B cell (primary cell): ENCODE measurements around the gene HPS3. TPM values are rescaled to one million over a fixed set of nuclear protein-coding genes. Genes with fewer than 3 reads are reported as not detected.

Experiments used
- ATAC-seq: fragments of 200-7000 bp; cut with Tn5 transposase; one replicate; pipeline ENCODE4 v1.10.0; 2021; ENCODE audit warnings: low read depth, mild to moderate bottlenecking, moderate number of reproducible peaks, moderate library complexity
- CTCF ChIA-PET: fragments of 350-600 bp; sonication (Branson Sonifier 250); formaldehyde crosslinking; loops from one replicate; lab custom pipeline; 2021; ENCODE audit warnings: antibody characterized with exemption, inconsistent platforms; lab: Charles Lee
- POLR2A ChIA-PET: fragments of 350-600 bp; sonication (Branson Sonifier 250); formaldehyde crosslinking; loops from one replicate; lab custom pipeline; 2021; ENCODE audit warnings: antibody characterized with exemption; lab: Charles Lee
- DNase-seq: peaks from one replicate; pipeline ENCODE4 v3.0.0; 2013
- H2AFZ ChIP-seq: 2 replicates; pipeline ENCODE4 v1.6.1; 2012; ENCODE audit warnings: mild to moderate bottlenecking, low read depth, low read length; ENCODE audit not compliant: insufficient read depth, poor library complexity, severe bottlenecking
- H3K27ac ChIP-seq, 2 donors: 1 replicate in 1 of 2; 2 replicates in 1 of 2; pipeline ENCODE4 v1.5.1; 2012 to 2013; ENCODE audit warnings: low read length in 2 of 2, mild to moderate bottlenecking in 2 of 2, moderate library complexity in 1 of 2
- H3K27me3 ChIP-seq, 4 experiments: fragments of 200-600 bp in 1 of 4; sonication (generic) in 1 of 4; replicated peaks in 1 of 4; 1 replicate in 2 of 4; 2 replicates in 2 of 4; pipeline versions ENCODE4 v1.6.1 to v1.7.0; 2013 to 2016; ENCODE audit warnings: low read length in 3 of 4, mild to moderate bottlenecking in 2 of 4, mixed read lengths in 1 of 4, moderate library complexity in 1 of 4; ENCODE audit not compliant: insufficient read depth in 4 of 4, control insufficient read depth in 3 of 4; ENCODE audit errors: control extremely low read depth in 1 of 4
- H3K36me3 ChIP-seq, 2 experiments: replicated peaks in 1 of 2; 1 replicate in 1 of 2; 2 replicates in 1 of 2; pipeline versions ENCODE4 v1.6.1 to v1.7.1; 2013; ENCODE audit warnings: low read length in 1 of 2; ENCODE audit not compliant: insufficient read depth in 2 of 2, control insufficient read depth in 1 of 2; ENCODE audit errors: control extremely low read depth in 1 of 2, extremely low read depth in 1 of 2
- H3K4me1 ChIP-seq, 2 donors: fragments of 200-600 bp in 1 of 2; sonication (generic) in 1 of 2; 1 replicate in 1 of 2; 2 replicates in 1 of 2; pipeline versions ENCODE4 v1.5.1 to v1.6.1; 2013 to 2017; ENCODE audit warnings: low read length in 2 of 2; ENCODE audit not compliant: control insufficient read depth in 2 of 2, insufficient read depth in 2 of 2
- H3K4me2 ChIP-seq: replicated peaks from 2 replicates; pipeline ENCODE3; 2012; ENCODE audit warnings: mild to moderate bottlenecking, low read depth, low read length; ENCODE audit not compliant: poor library complexity, severe bottlenecking
- H3K4me3 ChIP-seq, 5 experiments: fragments of 200-600 bp in 1 of 5; sonication (generic) in 1 of 5; 1 replicate in 3 of 5; 2 replicates in 2 of 5; pipeline versions ENCODE4 v1.5.1 to v1.7.0; 2011 to 2016; ENCODE audit warnings: low read length in 4 of 5, mild to moderate bottlenecking in 4 of 5, low read depth in 2 of 5, control low read depth in 1 of 5, moderate library complexity in 1 of 5; ENCODE audit not compliant: insufficient read depth in 1 of 5; ENCODE audit errors: control extremely low read depth in 1 of 5, extremely low read depth in 1 of 5
- H3K79me2 ChIP-seq: fragments of 200-600 bp; sonication (generic); one replicate; pipeline ENCODE4 v1.6.0; 2016; ENCODE audit warnings: low read length; ENCODE audit not compliant: control insufficient read depth, insufficient read depth
- H3K9ac ChIP-seq: fragments of 200-600 bp; sonication (generic); 2 replicates; pipeline ENCODE4 v1.6.1; 2017; ENCODE audit warnings: mild to moderate bottlenecking, low read length, moderate library complexity
- H3K9me3 ChIP-seq, 3 donors: one replicate each; pipeline versions ENCODE4 v1.6.1 to v1.7.1; 2013; ENCODE audit warnings: low read length in 2 of 3; ENCODE audit not compliant: control insufficient read depth in 2 of 3, insufficient read depth in 1 of 3; ENCODE audit errors: control extremely low read depth in 1 of 3
- H4K20me1 ChIP-seq: 2 replicates; pipeline ENCODE4 v1.6.0; 2012; ENCODE audit warnings: mild to moderate bottlenecking, low read length; ENCODE audit not compliant: insufficient read depth, control insufficient read depth, poor library complexity, severe bottlenecking
- H3K27ac Mint-ChIP-seq: one replicate; pipeline ENCODE4 v1.8.0; 2021; ENCODE audit warnings: mixed read lengths
- H3K27me3 Mint-ChIP-seq: one replicate; pipeline ENCODE4 v1.8.0; 2021; ENCODE audit warnings: mixed read lengths
- H3K4me1 Mint-ChIP-seq: one replicate; pipeline ENCODE4 v1.8.0; 2021; ENCODE audit warnings: mixed read lengths
- H3K4me3 Mint-ChIP-seq: one replicate; pipeline ENCODE4 v1.8.0; 2021; ENCODE audit warnings: mixed read lengths
- H3K9me3 Mint-ChIP-seq: one replicate; pipeline ENCODE4 v1.8.0; 2022; ENCODE audit warnings: mixed read lengths; ENCODE audit not compliant: insufficient read depth
- EZH2 ChIP-seq: IDR thresholded peaks from 2 replicates; pipeline ENCODE4 v1.6.1; 2012; ENCODE audit warnings: borderline replicate concordance, low read depth, mild to moderate bottlenecking, moderate library complexity, low read length; ENCODE audit not compliant: insufficient read depth, poor library complexity, severe bottlenecking
- WGBS: methylation state at CpG from one replicate; pipeline ENCODE4 v1.1.5; 2013; ENCODE audit warnings: missing lambda C conversion rate; ENCODE audit not compliant: insufficient coverage; 5-methylcytosine and 5-hydroxymethylcytosine counted together
- intact Hi-C: fragments of 100-400 bp; cut with micrococcal nuclease; formaldehyde crosslinking; loops from one replicate; pipeline ENCODE4 v1.10.0; 2022
- polyA plus RNA-seq: library from polyadenylated mRNA; depleted of rRNA; stranded (reverse); fragments of >200 nt; gene quantifications from 2 replicates; pipeline ENCODE4 v1.2.3, GENCODE V29; 2012
- total RNA-seq, 2 donors: library from RNA; stranded (reverse); fragments of 120-200 nt in 1 of 2; gene quantifications; 1 replicate in 1 of 2; 2 replicates in 1 of 2; pipeline versions ENCODE4 v1.2.3 to v1.2.4, GENCODE V29; 2013 to 2022
- TF ChIP-seq, protein P1 (sequence below): fragments of 200-600 bp; IDR thresholded peaks from one replicate; pipeline ENCODE4 v1.8.0; 2022; ENCODE audit warnings: antibody characterized with exemption, mild to moderate bottlenecking

Gene HPS3
- total and polyA plus RNA-seq, 2 donors (not counting 1 experiment from before 2014, with no cell fraction given): 28.9 to 48.1 TPM

DNA sequence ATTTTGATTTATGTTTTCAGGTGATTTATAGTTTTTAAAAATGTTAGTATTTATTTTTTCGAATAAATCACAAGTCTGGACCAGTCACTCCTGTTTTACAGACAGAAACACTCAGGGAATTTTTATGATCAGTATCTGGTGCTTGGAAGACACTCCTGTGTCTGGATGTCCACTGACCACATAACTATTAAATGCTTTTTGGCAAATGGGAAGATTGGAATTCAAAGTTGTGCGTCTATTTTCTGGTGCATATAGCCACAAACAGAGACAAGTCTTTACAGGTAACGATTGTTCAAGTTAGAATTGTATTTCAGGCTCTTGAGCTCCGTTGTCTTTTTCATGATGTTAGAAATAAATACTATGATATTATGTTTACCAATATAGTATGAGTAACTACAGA is 80.0 kb downstream of the HPS3 start:
- H3K9ac ChIP-seq: no peak overlapping the region
- H3K9me3 ChIP-seq: no peaks in the 10 kb centered on the region
- Mint-ChIP-seq H3K4me3 (no peak overlapping the region), H3K9me3 (no peaks in the 10 kb centered on the region), H3K4me1 (peaks cover 5% of the 10 kb centered on the region), H3K27me3 (no peaks in the 10 kb centered on the region), H3K27ac (no peak overlapping the region)
- no peak overlapping the region for H3K4me2 ChIP-seq
- H3K36me3 ChIP-seq: no peaks in the 10 kb centered on the region
- intact Hi-C loops: no loop called here
- CTCF ChIA-PET: no interaction called here
- no CpG with 5 or more reads among the region's 4 CpGs for WGBS
- H4K20me1 ChIP-seq: no peaks in the 10 kb centered on the region
- TF ChIP-seq EZH2: no peak
- TF ChIP-seq, protein P1, sequence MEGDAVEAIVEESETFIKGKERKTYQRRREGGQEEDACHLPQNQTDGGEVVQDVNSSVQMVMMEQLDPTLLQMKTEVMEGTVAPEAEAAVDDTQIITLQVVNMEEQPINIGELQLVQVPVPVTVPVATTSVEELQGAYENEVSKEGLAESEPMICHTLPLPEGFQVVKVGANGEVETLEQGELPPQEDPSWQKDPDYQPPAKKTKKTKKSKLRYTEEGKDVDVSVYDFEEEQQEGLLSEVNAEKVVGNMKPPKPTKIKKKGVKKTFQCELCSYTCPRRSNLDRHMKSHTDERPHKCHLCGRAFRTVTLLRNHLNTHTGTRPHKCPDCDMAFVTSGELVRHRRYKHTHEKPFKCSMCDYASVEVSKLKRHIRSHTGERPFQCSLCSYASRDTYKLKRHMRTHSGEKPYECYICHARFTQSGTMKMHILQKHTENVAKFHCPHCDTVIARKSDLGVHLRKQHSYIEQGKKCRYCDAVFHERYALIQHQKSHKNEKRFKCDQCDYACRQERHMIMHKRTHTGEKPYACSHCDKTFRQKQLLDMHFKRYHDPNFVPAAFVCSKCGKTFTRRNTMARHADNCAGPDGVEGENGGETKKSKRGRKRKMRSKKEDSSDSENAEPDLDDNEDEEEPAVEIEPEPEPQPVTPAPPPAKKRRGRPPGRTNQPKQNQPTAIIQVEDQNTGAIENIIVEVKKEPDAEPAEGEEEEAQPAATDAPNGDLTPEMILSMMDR: no peak
- no peak for DNase-seq
- H3K27ac ChIP-seq: no peak overlapping the region
- H2AFZ ChIP-seq: no peak overlapping the region
- no peak overlapping the region for H3K4me3 ChIP-seq
- H3K4me1 ChIP-seq: peaks cover 2% of the 10 kb centered on the region in 2 donors
- no peak for ATAC-seq
- no peaks in the 10 kb centered on the region for H3K79me2 ChIP-seq
- no peaks in the 10 kb centered on the region for H3K27me3 ChIP-seq
- POLR2A ChIA-PET: no interaction called here

DNA sequence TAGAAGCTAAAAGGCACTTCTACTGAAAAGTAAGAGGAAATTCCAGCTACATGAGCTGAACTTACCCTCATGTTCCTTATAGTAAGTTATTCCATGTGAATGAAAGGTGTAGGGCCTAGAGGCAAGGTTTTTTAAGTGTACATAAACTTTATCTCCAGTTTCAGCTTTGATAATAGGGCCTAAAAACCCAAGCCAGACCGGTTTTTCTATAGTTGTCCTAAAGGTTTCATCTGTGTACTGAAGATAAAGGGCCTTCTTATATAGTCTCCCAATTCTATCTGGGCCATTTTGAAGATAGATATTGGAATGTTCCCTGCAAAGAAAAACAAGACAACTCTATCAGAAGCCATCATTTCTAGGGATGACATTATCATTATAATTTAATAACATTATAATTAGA is 82.9 kb downstream of the HPS3 start:
- POLR2A ChIA-PET: no interaction called here
- H3K79me2 ChIP-seq: no peaks in the 10 kb centered on the region
- H3K9me3 Mint-ChIP-seq: no peaks in the 10 kb centered on the region

More for the DNA sequence above, 82.9 kb downstream of the HPS3 start:
- H3K4me2 ChIP-seq: no peak overlapping the region
- no peaks in the 10 kb centered on the region for H3K4me1 Mint-ChIP-seq
- no peak overlapping the region for H3K9ac ChIP-seq
- no peak overlapping the region for H3K4me3 Mint-ChIP-seq
- H3K36me3 ChIP-seq: no peaks in the 10 kb centered on the region
- H4K20me1 ChIP-seq: no peaks in the 10 kb centered on the region
- H3K4me1 ChIP-seq: no peaks in the 10 kb centered on the region
- no peak for TF ChIP-seq EZH2
- TF ChIP-seq, protein P1: no peak
- DNase-seq: no peak
- no peaks in the 10 kb centered on the region for H3K9me3 ChIP-seq
- intact Hi-C loops: no loop called here
- no peaks in the 10 kb centered on the region for H3K27me3 ChIP-seq
- H3K27me3 Mint-ChIP-seq: no peaks in the 10 kb centered on the region
- no peak overlapping the region for H2AFZ ChIP-seq
- CTCF ChIA-PET: interaction anchor here (1.0 kb wide), 1 partner anchor 92 kb away, joined by 3 read pairs; no protein-coding TSS in a partner anchor
- WGBS: no CpG with 5 or more reads among the region's 1 CpG
- H3K27ac ChIP-seq: no peak overlapping the region
- ATAC-seq: no peak
- no peak overlapping the region for H3K4me3 ChIP-seq
- H3K27ac Mint-ChIP-seq: no peak overlapping the region
